ENCODE data around the gene TFAP2C.

DNA sequence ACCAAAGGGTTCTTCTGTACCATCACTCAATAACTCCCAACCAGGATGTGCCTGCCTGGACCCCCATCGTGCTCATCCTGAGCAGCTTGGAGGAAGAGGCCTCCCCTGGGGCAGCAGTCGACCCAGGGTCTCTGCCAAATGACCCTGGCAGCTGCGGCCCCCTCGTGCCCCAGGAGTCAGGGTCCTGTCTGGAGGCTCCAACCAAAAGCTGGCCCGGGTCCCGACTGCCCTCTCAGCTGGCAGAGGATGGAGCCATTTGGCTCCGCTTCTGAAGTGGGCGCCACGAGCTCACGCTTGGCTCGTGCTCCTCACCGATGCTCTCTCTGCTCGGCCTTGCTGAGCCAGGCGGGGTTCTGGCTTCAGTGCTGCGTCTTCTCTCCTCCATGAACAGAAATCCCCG lies 56.8 kb downstream of the TFAP2C start:
- TF ChIP-seq, protein P1, sequence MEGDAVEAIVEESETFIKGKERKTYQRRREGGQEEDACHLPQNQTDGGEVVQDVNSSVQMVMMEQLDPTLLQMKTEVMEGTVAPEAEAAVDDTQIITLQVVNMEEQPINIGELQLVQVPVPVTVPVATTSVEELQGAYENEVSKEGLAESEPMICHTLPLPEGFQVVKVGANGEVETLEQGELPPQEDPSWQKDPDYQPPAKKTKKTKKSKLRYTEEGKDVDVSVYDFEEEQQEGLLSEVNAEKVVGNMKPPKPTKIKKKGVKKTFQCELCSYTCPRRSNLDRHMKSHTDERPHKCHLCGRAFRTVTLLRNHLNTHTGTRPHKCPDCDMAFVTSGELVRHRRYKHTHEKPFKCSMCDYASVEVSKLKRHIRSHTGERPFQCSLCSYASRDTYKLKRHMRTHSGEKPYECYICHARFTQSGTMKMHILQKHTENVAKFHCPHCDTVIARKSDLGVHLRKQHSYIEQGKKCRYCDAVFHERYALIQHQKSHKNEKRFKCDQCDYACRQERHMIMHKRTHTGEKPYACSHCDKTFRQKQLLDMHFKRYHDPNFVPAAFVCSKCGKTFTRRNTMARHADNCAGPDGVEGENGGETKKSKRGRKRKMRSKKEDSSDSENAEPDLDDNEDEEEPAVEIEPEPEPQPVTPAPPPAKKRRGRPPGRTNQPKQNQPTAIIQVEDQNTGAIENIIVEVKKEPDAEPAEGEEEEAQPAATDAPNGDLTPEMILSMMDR (IDR thresholded peaks at IDR 0.05): no peak
- no peak for TF ChIP-seq POLR2AphosphoS5 (IDR thresholded peaks at IDR 0.05)

Data from transverse colon (tissue), 4 donors.